GM18505 (cell line): ENCODE measurements around the gene TGIF1.

Source experiments
- ATAC-seq: cut with Tn5 transposase; IDR thresholded peaks from one replicate; pipeline ENCODE4 v1.9.1; 2021; ENCODE audit not compliant: unreplicated experiment
- POLR2A ChIP-seq: IDR thresholded peaks from 4 replicates; pipeline ENCODE4 v1.6.1; 2011; ENCODE audit warnings: borderline replicate concordance; ENCODE audit not compliant: insufficient read depth, insufficient read length; ENCODE audit errors: extremely low read depth

Gene TGIF1

DNA sequence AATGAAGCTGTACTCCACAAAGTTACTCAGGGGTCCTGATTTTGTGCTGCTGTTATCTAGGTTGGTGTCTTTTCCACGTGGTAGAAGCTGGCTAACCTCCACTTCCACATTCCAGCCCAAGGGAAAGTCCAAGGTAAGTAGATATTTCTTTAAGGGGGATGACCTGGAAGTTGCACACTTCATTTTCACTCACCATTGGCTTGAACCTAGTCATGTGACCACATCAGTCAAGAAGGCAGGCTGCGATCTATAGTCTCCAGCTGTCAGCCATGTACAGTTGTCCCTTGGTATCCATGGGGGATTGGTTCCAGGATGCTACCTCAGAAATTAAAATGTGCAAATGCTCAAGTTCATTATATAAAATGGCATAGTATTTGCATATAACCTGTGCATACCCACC lies 31.9 kb upstream of the TGIF1 start:
- ATAC-seq = no peak
- TF ChIP-seq POLR2A = no peak

DNA sequence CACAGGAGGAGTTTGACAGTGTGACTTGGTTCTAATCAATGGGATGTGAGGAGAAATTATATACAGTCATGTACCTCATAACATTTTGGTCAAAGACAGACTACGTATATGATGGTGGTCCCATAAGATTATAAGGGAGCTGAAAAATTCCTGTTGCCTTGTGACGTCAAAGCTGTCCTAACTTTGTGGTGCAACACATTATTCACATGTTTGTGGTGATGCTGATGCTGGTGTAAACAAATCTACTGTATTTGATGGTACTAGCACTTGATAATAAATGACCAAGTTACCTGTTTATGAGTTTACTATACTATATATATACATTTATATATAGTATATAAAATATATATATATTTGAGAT lies 29.1 kb upstream of the TGIF1 start:
- ATAC-seq = no peak
- no peak for TF ChIP-seq POLR2A

DNA sequence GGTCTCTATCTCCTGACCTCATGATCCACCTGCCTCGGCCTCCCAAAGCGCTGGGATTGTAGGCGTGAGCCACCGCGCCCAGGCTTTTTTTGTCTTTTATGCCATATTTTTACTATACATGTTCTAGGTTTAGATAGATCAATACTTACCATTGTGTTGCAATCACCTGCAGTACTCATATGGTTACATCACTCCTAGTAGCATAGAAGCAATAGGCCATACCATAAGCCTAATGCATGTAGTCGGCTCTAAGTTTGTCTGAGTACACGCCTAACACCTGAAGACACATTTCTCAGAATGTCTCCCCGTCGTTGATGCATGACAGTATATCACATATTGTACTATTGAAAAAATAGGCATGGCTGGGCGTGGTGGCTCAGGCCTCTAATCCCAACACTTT lies 27.1 kb upstream of the TGIF1 start:
- no peak for TF ChIP-seq POLR2A
- ATAC-seq = no peak

DNA sequence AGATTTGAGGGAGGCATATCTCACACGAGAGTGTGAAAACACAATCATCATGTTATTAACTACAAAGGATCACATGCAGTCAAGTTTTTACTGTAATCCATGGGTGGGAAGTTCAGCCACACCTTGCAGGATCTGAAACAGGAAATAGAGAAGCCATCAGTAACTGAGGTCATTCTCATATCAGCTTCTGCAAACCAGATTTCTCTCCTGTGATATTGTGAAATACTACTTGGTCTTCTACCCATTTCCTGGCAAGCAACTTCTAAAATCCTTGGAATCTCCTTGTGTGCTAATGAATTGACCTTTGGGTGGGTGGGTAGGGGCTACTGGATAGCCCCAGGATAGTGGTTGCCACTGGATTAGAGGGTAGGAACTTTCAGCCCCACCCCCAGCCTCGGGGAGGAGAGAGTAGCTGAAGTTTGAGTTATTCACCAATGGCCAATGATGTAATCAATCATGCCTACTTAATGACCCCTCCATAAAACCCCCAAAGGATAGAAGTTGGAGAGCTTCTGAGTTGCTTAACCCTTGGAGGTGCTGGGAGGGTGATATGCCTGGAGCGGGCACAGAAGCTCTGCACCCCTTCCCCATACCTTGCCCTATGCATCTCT lies 25.6 kb upstream of the TGIF1 start:
- ATAC-seq = no peak
- TF ChIP-seq POLR2A = no peak

DNA sequence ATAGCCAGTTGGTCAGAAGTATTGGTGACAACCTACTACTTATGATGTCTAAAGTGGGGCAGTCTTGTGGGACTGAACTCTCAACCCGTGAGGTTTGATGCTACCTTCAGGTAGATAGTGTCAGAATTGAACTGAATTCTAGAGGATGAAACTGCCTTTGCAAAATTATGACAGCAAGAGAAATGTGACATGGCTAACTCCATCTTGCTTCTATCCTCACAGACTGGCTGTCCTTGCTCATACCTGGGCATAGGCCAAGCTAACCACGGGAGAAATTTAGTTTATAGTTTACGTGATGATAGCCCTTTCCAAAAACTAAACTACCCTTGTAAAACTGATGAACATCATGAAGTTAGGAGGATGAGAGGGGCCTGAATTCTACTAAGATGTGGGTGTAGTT lies 24.9 kb upstream of the TGIF1 start:
- no peak for TF ChIP-seq POLR2A
- ATAC-seq = no peak

DNA sequence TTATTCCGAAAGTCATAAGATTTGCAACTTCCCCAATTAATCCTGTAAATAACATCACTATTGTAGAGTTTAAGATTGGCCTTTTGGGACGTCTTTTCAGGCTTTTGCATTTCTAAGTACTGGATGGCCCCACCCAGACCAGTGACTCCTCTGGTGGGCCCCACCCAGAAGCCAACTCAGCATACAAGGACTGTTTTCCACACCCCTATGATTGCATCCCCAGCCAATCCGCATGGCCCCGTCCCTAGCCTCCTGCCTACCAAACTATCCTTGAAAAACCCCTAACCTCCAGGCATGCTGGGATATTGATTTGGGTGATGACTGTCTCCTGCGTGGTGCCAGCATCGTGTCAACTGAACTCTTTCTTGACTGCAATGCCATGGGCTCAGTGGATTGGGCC lies 24.5 kb upstream of the TGIF1 start:
- no peak for ATAC-seq
- no peak for TF ChIP-seq POLR2A

DNA sequence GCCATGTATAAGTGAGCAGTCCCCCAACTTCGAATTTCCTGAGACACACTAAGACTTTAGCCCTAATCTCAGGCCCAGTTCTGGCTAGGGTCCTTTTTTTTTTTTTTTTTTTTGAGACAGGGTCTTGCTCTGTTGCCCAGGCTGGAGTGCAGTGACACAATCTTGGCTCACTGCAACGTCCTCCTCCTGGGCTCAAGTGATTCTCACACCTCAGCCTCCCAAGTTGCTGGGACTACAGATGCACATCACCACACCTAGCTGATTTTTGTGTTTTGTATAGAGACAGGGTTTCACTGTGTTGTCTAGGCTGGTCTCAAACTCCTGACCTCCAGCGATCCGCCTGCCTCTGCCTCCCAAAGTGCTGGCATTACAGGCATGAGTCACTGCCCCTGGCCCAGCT lies 23.9 kb upstream of the TGIF1 start:
- TF ChIP-seq POLR2A = no peak
- ATAC-seq = no peak

DNA sequence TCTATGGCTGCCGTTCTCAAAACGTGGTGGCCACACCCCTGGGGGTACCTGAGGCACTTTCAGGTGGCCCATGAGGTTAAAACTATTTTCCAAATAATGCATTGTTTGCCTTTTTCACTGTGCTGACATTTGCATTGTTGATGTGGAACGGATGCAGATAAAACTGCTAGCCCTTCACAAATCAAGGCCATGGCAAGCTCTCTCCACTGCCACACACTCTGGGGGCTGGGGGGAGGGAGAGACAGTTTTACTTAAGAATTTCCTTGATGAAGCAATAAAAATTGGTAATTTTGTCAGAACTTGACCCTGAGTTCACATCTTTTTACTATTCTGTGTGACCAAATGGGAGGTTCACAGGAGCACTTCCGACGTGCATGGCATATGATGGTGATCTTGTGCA lies 22.0 kb upstream of the TGIF1 start:
- no peak for TF ChIP-seq POLR2A
- no peak for ATAC-seq

DNA sequence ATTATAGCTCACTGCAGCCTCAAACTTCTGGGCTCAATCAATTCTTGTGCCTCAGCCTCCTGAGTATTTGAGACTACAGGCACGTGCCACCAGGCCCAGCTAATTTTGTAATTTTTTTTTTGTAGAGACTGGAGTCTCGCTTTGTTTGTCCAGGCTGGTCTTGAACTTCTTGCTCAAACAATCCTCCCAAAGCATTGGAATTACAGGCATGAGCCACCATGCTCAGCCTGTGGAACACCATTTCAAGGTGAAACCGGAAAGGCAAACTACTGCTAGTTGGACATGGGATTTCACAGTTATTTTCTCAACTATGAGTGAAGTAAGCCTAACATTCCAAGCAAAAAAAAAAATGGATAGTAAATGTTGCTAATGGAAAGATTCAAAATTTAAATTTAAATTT lies 20.9 kb upstream of the TGIF1 start:
- no peak for ATAC-seq
- no peak for TF ChIP-seq POLR2A

DNA sequence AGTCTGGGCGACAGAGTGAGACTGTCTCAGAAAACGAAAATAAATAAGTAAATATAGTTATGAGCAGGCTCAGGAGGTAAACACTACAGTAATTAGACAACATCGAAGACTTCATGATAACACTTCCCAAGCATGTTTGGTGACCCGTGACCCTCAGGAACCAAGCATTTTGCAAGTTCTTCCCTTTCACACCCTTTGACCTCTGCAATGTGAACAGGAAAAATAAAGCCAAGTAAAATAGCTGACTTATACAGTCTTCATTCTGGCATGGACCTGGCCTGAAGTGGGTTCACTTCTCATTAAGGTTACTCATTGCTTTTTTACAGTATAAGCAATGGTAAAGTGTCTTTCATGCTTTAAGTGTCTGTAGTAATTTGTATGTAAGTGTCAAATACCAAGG lies 15.3 kb upstream of the TGIF1 start:
- no peak for TF ChIP-seq POLR2A
- no peak for ATAC-seq

DNA sequence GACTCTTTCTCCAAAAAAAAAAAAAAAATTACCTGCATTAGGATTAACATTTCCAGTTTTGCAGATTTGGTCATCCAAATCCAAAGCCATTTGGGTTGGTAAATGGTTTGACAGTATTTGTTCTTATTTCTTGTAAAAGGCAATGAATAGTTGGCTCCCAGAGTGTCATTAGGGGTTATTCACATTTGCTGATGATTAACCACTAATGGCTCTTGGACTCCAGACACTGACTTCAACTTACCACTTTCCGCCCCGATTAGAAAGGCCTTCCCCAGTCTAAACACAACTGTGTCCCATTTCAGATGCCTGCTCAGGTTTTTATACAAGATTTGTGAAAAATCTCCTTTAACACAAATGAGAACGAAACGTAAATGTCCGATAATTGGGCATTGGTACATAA lies 9.6 kb upstream of the TGIF1 start:
- ATAC-seq = no peak

DNA sequence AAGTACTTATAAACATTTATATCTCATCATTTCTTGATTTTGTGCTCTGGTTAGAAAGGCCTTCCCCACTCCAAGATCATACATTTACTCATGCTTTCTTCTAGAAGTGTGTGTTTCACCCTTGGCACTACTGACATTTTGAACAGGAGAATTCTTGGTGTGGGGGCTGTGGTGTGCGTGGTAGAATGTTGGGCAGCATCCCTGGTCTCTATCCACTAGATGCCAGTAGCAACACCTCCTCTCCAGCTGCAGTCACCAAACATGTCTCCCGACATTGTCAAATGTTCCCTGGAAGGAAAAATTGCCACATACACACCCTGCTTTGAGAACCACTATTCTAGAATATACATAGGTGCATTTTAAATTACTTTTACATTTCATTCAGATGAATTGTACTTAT lies 8.7 kb upstream of the TGIF1 start:
- no peak for ATAC-seq
- no peak for TF ChIP-seq POLR2A

More for the DNA sequence above, 9.6 kb upstream of the TGIF1 start:
- TF ChIP-seq POLR2A = no peak

DNA sequence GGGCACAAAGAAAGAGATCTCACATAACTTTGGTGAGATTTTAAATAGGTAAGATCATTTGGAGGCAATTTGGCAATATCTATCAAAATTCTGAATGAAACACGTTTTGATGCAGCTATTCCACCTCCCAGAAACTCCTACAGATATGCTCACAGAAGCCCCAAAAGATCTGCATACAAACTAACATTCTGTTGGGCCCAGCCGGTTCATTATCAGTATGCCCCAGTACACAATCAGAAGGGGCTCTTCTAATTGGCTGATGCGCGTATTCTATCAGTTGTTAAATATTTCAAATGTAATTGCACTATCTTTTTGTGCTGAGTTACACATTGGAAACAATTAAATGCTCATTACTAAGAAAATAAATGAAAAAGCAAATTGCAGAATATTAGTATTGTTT lies 7.1 kb upstream of the TGIF1 start:
- ATAC-seq = no peak
- TF ChIP-seq POLR2A = no peak

DNA sequence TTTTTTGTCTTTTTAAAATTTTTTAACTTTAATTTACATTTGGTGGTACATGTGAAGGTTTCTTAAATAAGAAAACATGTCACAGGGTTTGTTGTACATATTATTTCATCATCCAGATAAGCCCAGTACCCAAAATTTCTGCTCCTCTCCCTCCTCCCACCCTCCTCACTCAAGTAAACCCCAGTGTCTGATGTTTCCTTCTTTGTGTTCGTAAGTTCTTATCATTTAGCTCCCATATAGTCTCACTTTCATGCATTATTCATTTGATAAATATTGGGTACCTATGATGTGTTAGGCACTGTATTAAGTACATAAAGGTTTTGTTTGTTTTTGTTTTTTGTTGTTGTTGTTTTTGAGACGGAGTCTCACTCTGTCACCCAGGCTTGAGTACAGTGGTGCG lies 5.7 kb upstream of the TGIF1 start:
- no peak for ATAC-seq

DNA sequence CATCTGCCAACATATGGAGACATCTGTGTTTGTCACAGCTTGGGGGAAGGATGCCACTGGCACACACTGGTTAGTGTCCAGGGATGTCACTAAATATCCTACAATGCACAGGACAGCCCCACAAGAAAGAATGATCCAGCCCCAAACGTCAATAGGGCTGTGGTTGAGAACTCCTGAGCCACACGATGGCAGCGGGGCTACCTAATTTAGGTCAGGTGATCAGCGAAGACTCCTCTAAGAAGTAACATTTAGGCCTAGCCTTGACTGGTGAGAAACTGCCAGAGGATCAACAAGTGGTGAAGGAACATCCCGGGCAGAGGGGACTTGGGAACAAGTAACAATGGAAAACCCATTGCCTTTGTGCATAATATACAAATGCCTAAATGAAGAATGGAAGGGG lies 5.0 kb upstream of the TGIF1 start:
- TF ChIP-seq POLR2A = no peak
- no peak for ATAC-seq

More for the DNA sequence above, 5.7 kb upstream of the TGIF1 start:
- TF ChIP-seq POLR2A = no peak
